SIG-M5 (cell line): ENCODE results near the gene DNAJC5G.
"Not testable (repeated sequence)": the region's sequence is repeated elsewhere in the genome, so short reads cannot be mapped to it uniquely, and the experiment has no call there.

Experiments
- DNase-seq: peaks from one replicate; lab custom pipeline; 2025; lab: John Stamatoyannopoulos, UW

DNAJC5G gene

DNA sequence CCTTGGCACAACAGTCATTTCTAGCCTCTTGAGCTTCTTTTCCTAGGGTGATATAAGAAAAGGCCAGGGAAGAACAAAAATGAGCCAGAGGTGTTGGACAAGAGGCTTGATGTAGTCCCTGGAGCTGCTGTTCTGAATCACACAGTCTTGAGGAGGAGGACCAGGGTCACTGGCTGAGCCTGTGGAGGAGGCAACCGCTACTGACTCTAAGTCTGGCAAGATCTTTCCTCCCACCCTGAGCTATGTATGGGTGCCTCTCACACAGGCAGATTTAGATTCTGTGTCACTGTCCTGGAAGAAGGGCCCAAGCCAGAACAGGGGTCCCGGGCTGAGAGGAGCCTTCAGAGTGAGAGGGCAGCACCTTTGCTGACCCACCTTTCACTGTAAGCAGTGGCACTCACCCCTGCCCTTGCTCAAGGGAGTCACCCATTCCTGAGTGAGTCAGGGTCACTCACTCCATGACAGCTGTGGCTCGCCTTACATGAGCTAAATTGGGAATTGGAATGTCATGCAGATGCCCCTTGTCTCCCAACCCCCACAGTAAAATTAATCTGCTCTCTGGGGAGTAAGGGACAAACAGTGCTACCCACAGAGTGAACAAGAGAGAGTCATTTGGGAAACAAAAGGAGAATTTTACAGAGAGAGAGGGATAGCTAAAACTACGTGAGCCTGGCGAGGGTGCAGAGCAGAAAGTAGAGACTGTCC, 6.8 kb downstream of the DNAJC5G start, which contains the start of gene TRIM54:
Gene TRIM54 (plus strand): TSS at position 575 of the 705 bp plus-strand sequence. CDS start 303 bp downstream, outside the sequence.
- no peak for DNase-seq

DNA sequence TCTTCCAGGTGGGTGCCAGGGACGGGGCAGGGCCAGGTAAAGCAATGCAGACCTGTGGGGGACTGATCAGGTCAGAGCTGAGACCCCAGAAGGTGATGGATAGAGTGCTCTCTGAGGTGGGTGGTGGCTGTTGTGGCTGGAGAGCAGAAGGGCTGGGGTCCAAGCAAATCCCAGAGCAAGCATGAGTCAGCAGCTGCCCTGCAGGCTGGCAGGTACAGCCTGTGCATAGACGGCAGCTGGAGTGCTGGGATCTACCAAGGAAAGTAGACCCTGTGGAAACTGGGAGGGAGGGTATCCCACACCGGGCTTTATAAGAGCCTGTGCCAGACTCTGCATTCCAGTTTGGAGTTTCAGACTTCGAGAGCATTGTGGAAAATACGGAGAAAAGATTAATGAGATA, 7.7 kb downstream of the DNAJC5G start:
- DNase-seq, result no peak

DNA sequence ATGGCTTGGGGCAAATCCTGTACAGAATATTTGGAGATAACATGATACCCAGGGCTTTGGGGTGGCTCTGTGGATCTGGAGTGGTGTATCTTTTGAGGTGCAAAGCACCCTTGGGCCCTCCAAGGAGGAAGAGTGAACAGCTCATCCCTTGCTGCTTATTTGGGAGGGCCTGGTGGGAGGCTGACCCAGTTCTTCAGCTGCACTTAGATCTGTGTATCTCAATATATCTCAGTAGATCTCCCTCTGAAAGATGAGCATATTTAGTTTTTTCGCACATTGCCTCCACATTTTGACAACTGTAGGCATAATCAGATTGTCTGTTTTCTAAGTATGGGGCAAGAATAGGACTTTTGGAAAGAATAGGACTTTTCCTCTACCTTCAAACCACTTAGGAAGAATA, 9.8 kb downstream of the DNAJC5G start:
- DNase-seq, result no peak

DNA sequence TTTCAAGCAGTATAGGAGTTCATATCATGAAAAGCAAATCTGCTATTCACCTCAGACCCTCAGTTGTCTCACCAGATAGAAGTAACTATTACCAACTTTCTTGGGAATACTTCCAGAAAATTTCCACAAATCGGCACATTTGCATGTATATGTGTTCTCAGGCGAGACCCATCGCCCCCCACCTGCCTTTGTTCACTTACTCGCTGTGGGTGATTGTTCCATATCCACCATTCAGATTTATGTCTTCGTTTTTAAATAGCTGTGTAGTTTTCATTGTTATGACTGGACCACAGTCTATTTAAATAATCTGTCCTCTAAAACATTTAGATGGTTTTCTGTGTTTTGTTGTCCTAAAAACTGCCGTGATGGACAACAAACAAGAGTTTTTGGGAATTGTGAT, 10.2 kb downstream of the DNAJC5G start:
- DNase-seq, result no peak

DNA sequence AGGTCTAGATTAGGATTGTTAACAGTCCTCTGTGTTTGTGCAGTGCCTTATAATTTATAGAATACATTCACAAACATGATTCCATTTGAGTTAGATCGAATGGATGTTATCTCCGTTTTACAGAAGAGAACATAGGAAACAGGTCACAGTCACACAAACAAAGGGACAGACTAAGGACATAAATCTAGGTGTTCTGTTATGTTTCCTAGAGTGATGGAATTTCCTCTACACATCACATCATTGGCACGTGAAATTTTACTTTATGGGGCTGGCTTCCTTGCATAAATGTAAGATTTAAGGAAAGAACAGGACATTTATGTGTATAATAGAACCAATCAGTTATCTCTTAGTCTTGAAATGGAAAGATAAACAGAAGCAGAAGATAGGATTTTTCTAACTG, 13.4 kb downstream of the DNAJC5G start:
- no peak for DNase-seq

DNA sequence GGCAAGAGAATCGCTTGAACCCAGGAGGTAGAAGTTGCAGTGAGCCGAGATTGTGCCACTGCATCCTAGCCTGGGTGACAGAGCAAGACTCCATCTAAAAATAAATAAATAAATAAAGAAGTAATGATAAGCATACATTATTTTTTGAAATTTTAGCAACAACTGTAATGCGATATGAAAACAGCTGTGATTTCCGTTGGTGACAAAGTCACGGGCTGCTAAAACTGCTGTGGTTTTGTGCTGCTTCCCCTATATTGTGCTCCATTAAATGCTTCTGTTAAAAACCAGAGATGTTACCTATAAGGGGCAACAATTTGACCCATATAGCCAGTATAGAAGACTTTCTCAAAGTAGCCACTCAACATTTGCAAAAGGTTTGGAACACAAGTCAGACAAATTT, 15.3 kb downstream of the DNAJC5G start:
- DNase-seq, result no peak

DNA sequence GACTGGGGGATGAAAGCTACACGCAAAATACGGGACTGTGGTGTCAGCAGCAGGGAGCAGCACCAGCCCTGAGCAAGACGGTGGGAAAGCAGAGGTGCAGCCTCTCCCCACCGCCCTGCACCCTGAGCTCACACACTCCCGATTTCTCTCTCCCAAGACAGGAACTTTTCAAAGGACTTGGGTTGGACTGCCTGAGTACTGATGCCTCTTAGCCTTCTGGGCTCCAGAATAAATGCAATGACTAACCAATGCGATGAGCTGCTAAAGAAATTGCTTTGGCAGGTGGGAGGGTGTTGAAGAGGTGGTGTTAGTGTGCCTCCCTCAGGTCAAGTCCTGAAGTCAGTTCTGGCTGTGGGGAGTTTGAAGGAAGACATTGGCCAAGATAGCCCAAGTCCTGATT, 16.6 kb downstream of the DNAJC5G start:
- no peak for DNase-seq

DNA sequence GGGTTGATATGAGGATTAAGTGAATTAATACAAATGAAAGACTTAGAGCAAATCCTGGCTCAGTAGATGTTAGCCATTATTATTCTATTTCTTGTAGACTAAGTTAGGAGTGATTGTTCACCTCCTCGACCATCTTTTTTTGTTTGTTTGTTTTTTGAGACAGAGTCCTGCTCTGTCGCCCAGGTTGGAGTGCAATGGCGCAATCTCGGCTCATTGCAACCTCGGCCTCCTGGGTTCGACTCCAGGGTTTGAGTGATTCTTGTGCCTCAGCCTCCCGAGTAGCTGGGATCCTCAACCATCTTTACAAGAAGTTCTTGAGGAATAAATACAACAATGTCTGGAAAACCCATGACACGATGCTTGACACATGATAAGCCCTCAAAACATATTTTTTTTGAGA, 19.7 kb downstream of the DNAJC5G start:
- DNase-seq, result no peak

DNA sequence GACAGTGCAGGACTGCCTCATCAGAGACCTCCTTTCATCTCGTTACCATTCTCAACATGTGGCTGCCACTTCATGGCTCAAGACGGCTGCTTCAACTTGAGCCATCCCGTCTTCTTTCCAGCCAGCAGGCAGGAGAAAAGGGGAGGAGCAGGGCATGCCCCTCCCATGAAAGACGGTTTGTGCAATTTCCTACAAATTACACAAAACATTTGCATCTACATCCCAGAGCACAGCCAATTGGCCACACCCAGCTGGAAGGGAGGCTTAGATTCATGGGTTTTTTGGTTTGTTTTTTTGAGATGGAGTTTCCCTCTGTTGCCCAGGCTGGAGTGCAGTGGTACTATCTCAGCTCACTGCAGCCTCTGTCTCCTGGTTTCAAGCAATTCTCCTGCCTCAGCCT, 21.2 kb downstream of the DNAJC5G start:
- no peak for DNase-seq

DNA sequence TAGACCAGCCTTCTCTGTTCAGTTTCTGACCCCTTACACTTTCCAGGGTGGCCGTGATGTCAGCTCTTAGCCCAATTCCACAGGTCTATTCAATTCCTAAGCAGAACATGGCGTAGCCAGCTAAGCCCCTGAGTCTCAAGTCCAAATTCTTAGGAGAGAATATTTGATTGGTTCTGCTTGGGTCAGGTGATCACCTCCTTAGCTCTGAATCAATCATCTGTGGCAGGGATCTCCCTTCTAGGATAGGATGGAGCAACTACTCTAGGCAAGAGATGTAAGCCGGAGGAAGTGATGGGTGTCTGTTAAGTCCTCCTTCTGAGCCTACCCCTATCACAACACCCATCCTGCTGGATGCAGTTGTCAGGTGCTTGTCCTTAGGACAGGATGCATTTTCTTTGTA, 22.0 kb downstream of the DNAJC5G start:
- no peak for DNase-seq

DNA sequence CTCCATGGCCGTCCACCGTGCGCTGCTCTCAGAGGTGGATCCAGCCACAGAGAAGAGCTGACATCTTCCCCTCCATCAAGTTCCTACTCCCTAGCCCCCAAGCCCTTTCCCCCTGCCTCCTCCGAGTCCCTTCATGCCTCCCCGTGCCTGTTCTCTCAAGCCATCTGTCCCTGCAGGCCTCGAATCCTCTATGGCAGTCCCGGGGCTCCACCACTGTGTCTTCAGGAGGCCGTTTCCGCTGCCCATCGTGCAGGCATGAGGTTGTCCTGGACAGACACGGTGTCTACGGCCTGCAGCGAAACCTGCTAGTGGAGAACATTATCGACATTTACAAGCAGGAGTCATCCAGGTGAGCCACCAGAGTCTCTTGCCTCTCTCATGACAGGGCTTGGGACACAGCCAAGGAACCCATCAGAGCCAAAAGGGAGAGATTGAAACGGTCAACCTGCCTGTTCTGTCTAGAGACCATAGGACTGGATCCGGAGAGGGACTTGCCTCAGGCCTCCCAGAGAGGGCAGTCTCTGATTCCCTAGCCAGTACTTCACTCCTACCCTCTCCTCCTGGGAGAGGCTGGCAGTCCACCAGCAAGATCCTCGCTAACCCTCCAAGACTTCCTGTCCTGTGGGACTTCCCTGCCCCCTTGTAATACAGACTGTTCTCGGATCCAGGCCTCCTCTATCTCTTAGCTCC, 23.3 kb downstream of the DNAJC5G start:
- DNase-seq, result no peak

DNA sequence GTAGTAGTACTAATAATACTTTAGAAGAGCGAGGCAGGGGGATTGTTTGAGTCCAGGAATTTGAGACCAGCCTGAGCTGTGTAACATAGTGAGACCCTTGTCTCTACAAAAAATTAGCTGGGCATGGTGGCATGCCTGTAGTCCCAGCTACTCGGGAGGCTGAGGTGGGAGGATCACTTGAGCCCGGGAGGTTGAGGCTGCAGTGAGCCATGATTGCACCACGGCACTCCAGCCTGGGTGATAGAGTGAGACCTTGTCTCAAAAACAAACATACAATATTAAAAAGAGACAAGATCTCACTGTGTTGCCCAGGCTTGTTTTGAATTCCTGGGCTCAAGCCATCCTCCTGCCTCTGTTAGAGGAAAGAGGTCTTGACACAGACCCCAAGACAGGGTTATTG, 25.4 kb downstream of the DNAJC5G start:
- not testable (repeated sequence) for DNase-seq

DNA sequence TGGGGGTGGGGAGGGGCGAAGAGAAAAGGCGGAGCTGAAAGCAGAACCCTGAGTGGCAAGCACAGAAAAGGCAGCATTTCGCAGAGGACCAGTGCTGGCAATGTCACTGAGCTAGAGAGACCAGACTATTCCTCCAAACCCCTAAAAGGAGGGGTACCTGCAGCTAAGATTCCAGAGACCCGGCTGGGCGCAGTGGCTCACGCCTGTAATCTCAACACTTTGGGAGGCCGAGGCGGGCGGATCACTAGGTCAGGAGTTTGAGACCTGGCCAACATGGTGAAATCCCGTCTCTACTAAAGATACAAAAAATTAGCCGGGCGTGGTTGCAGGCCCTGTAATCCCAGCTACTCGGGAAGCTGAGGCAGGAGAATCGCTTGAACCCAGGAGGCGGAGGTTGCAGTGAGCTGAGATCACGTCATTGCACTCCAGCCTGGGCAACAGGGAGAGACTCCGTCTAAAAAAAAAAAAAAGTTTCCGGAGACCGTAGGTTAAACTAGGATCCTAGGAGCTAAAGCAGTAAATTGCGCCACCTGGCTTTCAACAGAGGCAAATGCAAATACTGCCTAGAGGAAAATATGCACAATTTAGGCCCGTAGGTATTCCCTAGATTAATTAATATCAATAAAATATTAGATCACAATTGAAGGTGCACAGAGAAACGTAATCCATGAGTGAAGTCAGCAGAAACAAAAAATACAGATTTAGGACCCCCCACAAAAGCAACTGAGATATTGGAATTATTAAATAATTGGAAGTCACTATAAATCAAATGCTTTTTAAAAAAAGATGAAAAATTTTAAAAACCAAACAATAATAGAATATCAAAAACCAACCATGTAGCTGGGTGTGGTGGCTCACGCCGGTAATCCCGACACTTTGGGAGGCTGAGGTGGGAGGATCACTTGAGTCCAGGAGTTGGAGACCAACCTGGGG, 28.1 kb downstream of the DNAJC5G start:
- DNase-seq, result peak; percentile 40

DNA sequence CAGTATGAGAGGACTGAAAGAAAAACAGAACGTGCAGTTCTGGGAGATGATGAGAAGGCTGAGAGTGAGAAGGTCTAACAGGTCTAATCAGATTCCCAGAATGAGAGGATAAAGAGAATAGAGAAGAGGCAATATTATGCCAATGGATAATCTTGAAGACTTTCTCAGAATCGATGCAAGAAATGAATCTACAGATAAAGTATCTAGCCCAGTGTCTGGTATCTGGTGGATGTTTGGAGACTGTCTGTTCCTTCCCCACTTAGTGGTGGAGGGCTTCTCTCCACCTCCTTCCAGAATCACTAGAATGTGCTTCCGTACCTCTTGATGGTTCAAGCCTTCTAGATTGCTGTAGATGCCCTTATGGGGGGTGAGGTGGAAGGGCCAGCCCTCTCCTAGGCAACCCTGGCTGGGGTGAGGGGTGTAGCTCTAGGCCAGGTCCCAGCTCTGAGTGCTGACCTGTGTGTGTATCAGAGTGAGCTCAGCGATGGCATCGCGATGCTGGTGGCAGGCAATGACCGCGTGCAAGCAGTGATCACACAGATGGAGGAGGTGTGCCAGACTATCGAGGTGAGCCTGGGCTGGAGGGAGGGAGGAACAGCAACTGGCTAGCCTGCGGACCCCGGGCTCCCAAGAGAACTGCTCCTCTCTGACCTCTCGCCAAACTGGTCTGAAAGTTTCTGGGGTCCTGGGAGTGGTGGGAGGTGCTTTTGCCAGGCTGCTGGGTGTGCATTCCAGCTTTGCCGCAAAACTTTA, 29.4 kb downstream of the DNAJC5G start:
- DNase-seq, result no peak

DNA sequence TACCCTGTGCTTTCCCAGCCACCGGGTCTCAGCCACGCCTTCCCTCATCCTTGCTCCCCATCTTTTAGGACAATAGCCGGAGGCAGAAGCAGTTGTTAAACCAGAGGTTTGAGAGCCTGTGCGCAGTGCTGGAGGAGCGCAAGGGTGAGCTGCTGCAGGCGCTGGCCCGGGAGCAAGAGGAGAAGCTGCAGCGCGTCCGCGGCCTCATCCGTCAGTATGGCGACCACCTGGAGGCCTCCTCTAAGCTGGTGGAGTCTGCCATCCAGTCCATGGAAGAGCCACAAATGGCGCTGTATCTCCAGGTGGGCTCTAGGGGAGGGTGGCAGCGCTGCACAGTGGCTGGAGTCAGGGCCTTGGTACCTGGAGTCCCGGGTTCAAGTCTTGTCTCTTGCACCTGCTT, 30.3 kb downstream of the DNAJC5G start:
- no peak for DNase-seq

DNA sequence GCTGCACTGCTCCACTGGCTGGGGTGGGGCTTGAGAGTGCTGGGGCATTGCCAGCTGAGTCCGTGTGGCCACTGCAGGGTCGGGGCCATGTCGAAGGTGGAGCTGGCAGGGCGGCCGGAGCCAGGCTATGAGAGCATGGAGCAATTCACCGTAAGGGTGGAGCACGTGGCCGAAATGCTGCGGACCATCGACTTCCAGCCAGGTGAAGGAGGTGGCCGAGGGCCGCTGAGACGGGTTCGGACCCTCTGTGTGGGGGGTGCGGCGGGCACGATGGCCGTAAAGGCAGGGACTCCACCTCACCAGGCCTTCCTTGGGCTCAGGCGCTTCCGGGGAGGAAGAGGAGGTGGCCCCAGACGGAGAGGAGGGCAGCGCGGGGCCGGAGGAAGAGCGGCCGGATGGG, 30.9 kb downstream of the DNAJC5G start:
- no peak for DNase-seq

DNA sequence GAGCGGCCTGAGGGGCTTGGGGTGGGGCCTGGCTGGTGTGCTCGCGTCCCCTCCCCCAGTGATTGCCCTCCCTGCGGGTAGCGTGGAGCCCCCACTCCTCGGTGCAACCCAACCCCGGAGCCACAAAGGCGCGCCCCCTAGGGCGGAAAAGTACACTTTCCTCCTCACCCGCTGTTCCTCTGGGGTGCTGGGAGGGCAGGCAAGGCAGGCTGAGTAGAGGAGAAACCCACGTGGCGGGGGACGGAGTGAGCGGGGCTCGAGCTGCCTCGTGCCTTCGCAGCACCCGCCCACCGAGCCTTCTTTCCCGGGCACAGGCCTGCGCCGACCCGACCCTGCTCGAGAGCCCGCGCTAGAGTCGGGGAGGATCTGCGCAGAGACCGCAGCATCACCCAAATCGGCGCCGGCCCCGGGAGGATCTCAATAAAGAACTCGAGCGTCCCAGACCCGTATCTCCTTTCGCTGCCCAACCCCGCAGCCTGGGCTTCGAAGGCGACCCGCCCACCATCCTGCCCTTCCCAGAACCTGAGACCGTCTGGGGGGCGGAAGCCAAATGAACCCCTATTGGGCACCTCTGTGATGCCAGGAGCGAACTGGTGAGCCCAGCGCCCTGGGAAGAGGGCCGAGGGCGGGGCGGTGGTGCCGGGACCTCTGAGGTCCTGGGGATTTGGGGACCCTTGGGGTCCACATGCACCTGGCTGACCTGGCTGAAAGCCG, 31.5 kb downstream of the DNAJC5G start:
- DNase-seq, result no peak

DNA sequence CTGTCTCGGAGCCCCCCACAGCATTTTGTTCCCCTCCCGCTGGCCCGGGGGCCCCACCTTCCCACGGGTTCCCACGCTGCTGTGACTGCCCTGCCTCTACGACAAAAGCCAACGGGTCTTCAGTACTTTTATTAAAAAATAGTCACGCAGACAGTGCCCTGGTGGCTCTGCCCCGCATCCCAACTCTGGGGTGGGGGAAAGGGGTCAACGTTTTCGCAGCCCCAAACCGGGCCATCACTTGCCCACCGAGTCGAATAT, 32.0 kb downstream of the DNAJC5G start:
- DNase-seq, result no peak

DNA sequence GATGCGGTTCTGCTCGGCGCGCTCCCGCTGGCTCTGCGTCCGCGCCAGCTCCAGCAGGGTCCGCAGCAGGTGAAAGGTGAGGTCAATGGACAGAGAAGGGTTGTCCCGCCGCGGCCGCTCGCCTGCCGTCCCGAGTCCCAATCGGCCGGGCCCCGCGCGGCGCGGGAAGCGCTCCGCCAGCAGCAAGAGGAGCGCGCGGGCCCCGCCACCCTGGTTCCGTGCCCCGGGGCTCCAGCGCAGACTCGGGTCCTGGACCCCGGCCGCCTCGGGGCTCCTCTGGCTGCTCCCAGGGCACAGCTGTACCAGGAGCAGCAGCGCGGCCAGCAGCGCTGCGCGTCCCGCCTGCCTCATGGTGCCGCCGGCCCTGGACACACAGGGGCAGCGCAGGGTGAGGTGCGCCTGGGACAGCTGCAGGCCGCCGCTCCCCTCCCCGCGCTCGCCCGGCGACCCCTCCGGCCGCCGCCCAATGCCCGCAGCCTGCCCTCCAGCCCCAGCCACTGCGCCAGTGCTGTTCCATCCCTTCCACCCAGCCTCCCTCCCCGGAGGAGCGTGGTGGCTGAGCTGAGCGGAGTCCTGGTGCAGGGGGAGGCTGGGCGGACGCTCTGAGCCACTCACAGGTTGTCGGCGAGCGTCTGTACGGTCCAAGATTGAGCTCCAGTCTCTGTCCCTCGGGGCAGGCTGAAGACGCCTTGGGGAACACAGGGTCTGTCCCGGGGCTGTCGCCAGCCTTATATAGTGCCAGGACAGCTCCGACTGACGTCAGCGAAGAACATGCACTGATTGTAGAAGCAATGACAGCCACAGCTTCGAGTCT, 32.5 kb downstream of the DNAJC5G start:
- no peak for DNase-seq

DNA sequence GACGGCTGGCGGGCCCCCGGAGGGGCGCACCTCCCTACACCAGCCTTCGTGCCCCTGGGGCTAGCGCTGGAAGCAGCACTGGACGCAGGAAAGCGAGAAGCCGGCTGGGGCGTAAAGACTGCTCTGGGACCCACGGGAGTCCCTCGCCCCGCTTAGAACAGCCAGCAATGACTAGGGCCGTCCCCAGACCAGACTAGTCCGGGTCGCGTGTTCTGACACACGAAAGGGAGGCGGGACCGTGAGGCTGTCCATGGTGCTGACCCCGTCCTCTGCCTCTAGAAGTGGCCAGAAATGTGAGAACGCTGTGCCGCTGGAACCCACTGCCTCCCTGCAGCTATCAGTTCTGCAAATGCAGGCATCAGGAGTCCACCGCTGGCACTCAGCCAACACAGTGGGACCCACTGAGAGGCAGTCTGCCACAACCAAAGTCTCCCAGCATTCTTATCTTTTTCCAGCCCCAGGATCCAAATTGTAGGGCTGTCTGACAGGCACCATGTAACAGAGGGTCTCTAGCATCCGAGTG, 33.2 kb downstream of the DNAJC5G start, which contains the start of gene UCN:
Gene UCN (minus strand): TSS at position 87 of the 523 bp plus-strand sequence. CDS start 550 bp downstream, outside the sequence.
- DNase-seq, result no peak
